HG03457 (cell line): ENCODE results near the gene LGR4.
"Not testable (repeated sequence)": the region's sequence is repeated elsewhere in the genome, so short reads cannot be mapped to it uniquely, and the experiment has no call there.

Source experiments
- ATAC-seq: cut with Tn5 transposase; IDR thresholded peaks from one replicate; pipeline ENCODE4 v1.9.1; 2021; ENCODE audit warnings: moderate number of reproducible peaks; ENCODE audit not compliant: unreplicated experiment

LGR4 gene

DNA sequence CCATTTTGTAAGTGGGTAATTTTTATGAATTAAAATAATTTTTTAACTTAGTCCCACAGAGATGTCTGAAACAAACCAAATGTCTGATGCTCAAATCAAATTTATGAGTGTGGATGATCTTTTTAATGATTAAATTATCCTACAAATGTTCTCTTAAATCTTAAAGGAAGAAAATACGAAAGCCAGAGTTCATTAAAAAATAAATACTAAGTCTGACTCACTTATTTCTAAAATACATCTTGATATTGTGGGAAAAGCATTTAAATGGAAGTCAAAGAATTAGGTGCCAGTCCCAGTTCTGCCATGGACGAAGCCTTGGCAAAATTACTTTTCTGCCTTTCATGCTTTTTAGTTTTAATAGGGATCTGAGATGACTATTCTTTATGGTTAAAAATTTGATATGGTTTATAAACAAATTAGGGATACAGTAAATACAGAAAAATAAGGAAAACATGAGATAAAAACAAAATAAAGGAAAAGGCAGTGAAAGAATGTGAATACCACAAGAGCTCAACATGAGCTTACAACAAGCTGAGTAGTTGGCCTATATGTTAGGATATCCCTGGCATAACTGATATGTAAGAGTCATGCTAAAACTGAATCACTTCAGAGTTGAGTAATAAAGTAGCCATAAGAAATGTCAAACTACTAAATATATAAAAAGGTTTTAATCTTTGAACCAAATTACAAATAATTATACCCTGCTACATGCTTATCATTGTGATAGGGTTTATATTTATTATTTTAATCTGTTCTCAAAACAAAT is 118.8 kb downstream of the LGR4 start:
- ATAC-seq: no peak

DNA sequence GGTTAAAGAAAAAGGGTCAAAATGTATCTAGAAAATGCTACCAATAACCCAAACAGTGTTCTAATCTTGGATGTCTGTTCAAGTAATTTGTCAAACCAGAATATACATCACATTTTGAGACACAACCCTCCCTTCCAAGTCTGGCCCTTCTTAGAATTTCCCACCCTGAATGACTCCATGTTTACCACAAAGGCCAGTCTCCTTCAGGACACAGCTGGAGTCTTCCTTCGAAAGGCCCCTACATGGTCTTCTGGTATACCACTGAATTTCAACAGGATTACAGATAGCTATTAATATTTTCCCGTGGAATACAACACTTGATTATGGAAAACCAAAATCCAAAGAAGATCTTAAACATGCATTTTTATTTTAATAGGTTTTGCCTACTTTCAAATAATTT is 119.8 kb downstream of the LGR4 start:
- ATAC-seq: no peak

DNA sequence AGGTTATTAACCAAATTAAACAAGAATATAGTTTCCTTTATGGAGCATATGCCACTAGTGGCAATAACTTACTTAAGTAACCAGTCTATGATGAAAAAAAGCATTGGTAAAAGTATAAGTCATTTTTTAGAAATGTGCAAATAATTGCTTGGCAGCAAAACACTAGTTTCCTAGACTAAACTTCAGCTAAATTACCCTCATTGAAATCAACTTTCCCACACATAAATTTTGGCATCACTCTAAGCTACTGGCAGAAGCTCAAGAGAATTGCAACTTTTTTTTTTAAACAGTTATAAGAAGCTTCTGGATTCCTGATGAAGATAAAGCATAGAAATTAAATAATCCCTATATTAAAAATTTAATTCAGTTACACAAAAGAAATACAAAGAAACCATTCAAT is 122.1 kb downstream of the LGR4 start:
- ATAC-seq: no peak

DNA sequence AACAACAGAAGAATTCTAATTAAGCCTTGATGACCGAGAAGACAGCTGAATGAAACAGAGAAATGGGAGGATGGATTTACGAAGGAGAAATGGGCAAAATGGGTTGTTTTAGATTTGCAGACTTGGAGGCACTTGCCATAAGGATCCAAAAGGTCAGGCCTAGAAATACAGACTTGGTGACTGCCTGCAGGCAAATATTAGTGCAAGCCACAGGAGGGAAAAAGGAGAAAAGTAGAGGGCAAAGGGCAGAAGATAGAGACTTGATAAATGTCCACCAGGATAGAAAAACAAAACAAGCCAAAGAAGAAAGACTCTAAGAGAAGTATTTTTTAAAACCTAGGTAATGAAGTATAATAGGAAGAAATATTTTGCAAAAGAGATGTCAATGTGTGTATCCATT is 122.7 kb downstream of the LGR4 start:
- no peak for ATAC-seq

DNA sequence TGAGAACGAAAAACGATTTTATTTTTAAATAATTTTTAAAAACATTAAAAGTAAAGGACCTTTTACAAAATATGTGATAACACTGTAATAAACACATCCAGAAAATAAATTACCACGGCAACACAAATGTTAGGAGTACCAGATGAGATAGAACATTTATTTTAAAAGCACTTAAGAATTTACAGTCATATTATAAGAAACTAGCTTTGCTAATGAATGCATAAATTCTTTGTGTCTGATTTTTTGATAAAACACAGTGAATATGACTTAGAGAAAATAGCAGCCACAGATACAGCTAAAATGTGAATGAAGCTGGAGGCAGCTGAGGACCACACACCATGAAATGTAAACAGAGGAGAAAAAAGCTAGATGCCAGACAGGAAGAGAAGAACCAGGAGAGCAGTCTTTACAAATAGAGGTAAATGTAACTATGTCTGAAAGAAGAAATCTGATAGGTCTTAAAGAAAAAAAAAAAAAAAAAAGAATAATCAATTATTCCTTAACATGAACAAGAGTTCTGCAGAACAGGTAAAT is 124.2 kb downstream of the LGR4 start:
- no peak for ATAC-seq

DNA sequence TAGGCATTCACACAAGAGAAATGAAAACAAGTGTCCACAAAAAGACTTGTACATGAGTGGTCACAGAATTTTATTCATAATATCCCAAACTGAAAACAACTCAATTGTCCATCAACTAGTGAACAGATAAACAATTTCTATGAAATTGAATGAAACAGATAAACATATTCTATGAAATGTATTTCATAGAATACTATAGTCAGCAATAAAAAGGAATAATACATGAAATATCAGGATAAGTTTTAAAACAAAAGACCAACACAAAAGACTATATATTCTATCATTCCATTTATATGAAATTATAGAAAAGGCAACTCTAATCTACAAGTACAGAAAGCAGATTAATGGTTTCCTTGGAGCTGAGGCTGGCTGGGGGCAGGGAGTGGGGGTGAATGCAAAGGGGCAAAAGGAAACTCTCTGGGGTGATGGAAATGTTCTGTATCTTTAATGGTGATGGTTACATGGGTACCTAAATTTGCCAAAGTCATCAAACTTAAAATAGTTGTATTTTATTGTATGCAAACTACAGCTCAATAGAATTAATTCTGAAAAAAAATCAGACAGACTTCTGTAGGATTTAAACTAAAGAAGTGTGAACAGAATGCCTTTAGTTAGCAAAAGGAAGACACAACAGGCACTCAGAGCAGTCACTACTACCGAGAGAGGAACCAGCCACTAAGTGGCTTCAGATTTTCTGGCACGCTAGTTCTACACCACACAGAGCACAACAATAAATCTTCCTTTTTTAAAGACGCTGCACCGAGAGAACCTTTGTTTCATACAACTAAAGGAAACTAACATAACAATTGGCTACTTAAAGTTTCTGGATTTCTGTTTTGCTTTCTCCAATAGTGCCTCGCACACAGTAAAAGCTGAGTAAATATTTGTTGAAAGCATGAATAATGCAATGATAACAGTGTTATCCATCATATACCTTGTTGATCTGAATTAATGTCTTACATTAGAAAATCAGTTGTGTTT is 124.9 kb downstream of the LGR4 start:
- ATAC-seq: no peak

DNA sequence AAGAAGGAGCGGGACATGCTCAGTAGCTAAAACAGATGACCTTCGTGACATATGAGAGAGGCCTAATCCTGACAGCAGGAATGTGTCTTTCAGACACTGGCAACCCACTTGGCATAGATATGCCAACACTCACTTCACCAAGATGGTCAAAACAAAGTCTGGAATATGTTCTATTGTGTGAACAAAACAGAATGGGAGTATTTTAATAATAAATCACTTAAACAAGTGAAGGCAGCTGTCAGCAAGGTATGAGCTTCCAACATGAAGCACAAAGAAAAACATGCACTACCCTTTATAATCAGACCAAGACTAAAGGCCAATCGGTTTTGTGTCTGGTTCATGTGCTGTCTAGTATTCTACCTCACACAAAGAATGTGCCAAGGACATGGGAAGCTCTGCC is 132.6 kb downstream of the LGR4 start:
- ATAC-seq: no peak

DNA sequence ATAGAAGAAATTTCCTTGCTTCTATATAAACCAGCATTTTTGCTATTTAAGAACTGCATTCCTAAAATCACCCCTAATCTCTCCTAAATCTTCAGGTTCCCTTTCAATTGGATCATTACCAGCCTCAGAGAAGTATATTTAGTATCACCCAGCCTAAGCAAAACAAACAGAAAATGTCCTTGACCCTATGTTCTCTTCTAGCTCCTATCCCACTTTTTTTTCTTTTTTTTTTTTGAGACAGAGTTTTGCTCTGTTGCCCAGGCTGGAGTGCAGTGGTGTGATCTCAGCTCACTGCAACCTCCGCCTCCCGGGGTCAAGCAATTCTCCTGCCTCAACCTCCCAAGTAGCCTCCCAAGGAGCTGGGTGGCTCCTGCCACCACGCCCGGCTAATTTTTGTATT is 137.8 kb downstream of the LGR4 start:
- ATAC-seq: not testable (repeated sequence)

DNA sequence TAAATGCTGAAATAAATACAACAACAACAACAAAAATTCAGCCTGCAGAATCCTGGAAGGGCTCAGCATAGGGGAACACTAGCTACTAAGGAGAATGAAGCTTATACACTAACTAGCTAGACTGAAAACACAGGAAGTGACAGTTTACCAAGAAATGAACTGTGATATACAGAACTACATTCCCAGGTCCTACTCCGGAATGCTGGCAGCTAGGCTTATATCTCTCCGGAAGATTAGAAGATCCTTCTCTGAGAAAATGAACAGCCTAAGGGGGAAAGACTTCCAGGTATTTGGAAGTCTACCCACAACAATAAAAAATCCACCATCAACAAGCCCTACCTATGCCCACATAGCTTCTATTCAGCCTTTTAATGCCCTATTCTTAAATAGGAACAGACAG is 140.6 kb downstream of the LGR4 start:
- no peak for ATAC-seq

DNA sequence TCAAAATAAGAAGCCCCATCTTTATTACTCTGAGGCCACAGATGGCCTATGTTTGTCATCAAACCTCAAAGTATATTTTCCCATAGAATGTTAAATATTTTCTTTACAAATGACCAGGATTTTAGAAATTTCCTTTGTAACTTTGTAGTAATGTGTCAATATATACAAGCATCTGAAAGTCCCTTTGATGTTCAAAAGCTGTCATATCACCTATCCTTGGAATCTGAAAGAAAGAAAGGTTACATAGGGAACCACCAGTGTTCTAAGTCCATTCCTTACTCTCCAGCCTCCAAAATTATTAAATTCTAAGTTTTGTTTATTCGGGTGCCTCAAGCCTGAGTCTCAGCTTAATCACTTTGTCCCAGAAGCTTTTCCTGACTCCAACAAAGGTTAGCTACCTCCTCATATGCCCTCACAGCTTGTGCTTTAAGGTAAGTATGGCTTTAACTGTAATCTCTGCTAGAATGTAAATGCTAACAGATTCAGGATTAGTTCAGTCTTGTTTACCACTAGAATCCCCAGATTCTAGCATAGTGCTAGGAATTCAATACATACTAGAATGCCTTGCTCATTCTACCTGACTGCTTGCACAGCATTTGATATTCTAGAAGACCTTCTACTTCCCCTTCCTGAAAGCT is 141.8 kb downstream of the LGR4 start:
- ATAC-seq: no peak

DNA sequence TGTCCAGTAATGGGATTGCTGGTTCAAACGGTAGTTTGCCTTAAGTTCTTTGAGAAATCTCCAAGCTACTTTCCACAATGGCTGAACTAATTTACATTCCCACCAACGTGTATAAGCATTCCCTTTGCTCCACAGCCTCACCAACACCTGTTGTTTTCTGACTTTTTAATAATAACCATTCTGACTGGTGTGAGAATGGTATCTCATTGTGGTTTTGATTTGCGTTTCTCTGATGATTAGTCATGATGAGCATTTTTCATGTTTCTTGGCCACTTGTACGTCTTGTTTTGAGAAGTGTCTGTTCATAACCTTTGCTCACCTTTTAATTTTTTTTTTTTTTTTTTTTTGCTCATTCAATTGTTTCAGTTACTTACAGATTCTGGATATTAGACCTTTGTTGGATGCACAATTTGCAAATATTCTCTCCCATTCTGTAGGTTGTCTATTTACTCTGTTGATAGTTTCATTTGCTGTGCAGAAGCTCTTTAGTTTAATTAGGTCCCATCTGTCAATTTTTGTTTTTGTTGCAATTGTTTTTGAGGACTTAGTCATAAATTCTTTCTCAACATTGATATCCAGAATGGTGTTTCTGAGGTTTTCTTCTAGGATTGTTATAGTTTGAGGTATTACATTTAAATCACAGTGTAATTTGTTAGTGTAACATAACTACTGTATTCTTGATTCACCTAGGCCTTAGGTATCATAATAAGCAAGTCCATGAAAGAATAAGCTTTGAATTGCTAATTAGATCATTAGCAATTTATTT is 142.5 kb downstream of the LGR4 start:
- no peak for ATAC-seq

DNA sequence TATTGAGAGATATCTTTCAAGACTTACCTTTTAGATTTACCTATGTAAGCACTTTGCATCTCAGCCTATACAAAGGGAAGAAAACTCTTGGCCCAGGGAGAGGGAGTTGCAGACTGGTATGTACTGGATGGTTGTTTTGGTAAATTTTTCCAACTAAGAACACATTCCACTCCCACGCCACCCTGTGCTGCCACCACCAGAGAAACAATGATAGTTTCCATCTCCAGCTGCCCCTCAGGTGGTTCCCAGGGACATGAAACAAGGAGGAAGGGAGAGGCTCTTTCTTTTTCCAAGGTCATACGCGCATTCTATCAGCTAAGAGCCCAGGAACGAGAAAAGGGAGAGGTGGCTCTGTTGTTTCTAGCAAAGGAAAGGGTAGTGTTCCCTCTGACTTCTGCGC is 144.0 kb downstream of the LGR4 start:
- ATAC-seq: no peak

DNA sequence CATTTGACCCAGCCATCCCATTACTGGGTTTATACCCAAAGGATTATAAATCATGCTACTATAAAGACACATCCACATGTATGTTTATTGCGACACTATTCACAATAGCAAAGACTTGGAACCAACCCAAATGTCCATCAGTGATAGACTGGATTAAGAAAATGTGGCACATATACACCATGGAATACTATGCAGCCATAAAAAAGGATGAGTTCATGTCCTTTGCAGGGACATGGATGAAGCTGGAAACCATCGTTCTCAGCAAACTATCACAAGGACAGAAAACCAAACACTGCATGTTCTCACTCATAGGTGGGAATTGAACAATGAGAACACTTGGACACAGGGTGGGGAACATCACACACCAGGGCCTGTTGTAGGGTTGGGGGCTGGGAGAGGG is 145.5 kb downstream of the LGR4 start:
- not testable (repeated sequence) for ATAC-seq

DNA sequence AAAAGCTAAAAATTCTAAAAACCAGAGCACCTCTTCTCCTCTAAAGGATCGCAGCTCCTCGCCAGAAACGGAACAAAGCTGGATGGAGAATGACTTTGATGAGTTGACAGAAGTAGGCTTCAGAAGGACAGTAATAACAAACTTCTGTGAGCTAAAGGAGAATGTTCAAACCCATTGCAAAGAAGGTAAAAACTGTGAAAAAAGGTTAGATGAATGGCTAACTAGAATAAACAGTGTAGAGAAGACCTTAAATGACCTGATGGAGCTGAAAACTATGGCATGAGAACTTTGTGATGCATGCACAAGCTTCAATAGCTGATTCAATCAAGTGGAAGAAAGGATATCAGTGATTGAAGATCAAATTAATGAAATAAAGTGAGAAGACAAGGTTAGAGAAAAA is 150.4 kb downstream of the LGR4 start:
- ATAC-seq: not testable (repeated sequence)

DNA sequence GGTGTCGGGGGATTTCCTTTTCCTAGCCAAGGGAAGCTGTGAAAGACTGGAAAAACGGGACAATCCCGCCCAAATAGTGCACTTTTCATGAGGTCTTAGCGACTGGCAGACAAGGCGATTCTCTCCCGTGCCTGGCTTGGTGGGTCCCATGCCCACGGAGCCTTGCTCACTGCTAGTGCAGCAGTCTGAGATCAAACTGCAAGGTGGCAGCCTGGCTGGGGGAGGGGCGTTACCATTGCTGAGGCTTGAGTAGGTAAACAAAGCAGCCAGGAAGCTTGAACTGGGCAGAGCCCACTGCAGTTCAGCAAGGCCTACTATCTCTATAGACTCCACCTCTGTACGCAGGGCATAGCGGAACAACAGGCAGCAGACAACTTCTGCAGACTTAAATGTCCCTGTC is 151.2 kb downstream of the LGR4 start:
- not testable (repeated sequence) for ATAC-seq

DNA sequence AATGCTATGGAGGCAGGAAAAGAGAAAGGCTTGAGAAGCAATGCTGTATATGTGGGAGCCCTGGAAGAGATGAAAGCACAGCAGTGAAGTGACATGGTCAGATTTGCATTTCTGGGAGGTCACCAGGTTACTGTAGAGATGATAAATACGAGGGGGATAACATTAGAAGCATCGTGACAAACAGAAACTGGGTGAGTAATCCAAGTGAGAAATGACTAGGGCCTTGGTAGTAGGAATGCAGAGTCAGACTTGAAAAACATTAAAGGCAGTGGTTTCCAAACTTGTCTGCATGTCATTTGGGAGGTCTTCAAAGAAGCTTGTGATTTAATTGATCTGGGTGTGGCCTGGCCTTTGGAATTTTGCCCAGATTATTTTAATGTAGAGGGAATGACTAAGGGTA is 153.5 kb downstream of the LGR4 start:
- peak; percentile 91 for ATAC-seq

DNA sequence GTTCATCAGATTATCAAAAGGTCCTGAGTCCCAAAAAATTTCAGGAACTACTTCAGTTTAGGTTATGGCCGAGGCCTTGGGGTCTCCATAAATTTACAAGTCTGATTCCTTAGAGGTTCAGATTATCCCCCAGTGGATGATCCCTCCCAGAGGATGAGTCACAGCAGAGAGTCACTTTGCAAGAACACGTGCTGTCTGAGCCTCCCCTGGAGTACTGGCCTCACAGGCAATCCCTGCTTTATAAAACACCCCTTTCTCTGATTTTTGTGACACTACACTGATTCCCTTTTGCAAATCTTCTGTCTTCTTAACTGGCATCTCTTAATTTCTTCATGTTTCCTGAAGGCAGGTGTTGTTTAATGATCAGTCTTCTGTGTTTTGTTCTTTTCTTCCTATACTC is 154.8 kb downstream of the LGR4 start:
- ATAC-seq: no peak
